HUES6 (cell line): ENCODE data around the gene RILPL2.
A peak's percentile ranks its signal among the peaks of the same experiment; 100 is the strongest.
"Not testable (repeated sequence)": the region's sequence is repeated elsewhere in the genome, so short reads cannot be mapped to it uniquely, and the experiment has no call there.

Experiments used
- H3K27ac ChIP-seq: 2 replicates; pipeline ENCODE4 v1.7.0; 2013; ENCODE audit warnings: low read depth, mild to moderate bottlenecking, low read length, inconsistent platforms
- H3K27me3 ChIP-seq: 2 replicates; pipeline ENCODE4 v1.6.1; 2013; ENCODE audit warnings: low read length; ENCODE audit not compliant: control insufficient read depth, insufficient read depth
- H3K36me3 ChIP-seq: 2 replicates; pipeline ENCODE4 v1.6.1; 2013; ENCODE audit warnings: low read length; ENCODE audit not compliant: control insufficient read depth, insufficient read depth
- H3K4me1 ChIP-seq: 2 replicates; pipeline ENCODE4 v1.6.1; 2013; ENCODE audit warnings: low read length; ENCODE audit not compliant: control insufficient read depth, insufficient read depth
- H3K4me3 ChIP-seq: 2 replicates; pipeline ENCODE4 v1.5.1; 2013; ENCODE audit warnings: low read depth, low read length
- H3K9ac ChIP-seq: one replicate; pipeline ENCODE4 v1.6.1; 2013; ENCODE audit warnings: mild to moderate bottlenecking, low read length
- H3K9me3 ChIP-seq: 2 replicates; pipeline ENCODE4 v1.6.1; 2013; ENCODE audit warnings: low read depth, low read length; ENCODE audit not compliant: control insufficient read depth, insufficient read depth

The RILPL2 gene

GRCh38 chr12:123472438-123472849 is 36.0 kb upstream of the RILPL2 start:
- no peaks in the 10 kb centered on the region for H3K27me3 ChIP-seq
- H3K36me3 ChIP-seq: peaks cover 31% of the 10 kb centered on the region
- no peak overlapping the region for H3K27ac ChIP-seq
- H3K9me3 ChIP-seq: no peaks in the 10 kb centered on the region
- H3K9ac ChIP-seq: no peak overlapping the region
- H3K4me3 ChIP-seq: no peak overlapping the region
- H3K4me1 ChIP-seq: no peaks in the 10 kb centered on the region; the same call in 1 of the 2 replicates

GRCh38 chr12:123471374-123472068 is 35.0 kb upstream of the RILPL2 start:
- no peaks in the 10 kb centered on the region for H3K9me3 ChIP-seq
- no peak overlapping the region for H3K27ac ChIP-seq
- H3K4me3 ChIP-seq: no peak overlapping the region
- no peaks in the 10 kb centered on the region; the same call in 1 of the 2 replicates for H3K4me1 ChIP-seq
- H3K27me3 ChIP-seq: no peaks in the 10 kb centered on the region
- H3K9ac ChIP-seq: no peak overlapping the region
- peaks cover 29% of the 10 kb centered on the region for H3K36me3 ChIP-seq

GRCh38 chr12:123469978-123470377 is 33.5 kb upstream of the RILPL2 start:
- peaks cover 38% of the 10 kb centered on the region for H3K36me3 ChIP-seq
- H3K27me3 ChIP-seq: no peaks in the 10 kb centered on the region
- no peaks in the 10 kb centered on the region for H3K4me1 ChIP-seq
- H3K9me3 ChIP-seq: no peaks in the 10 kb centered on the region
- H3K9ac ChIP-seq: no peak overlapping the region
- H3K4me3 ChIP-seq: no peak overlapping the region
- H3K27ac ChIP-seq: no peak overlapping the region

GRCh38 chr12:123468786-123469185 is 32.3 kb upstream of the RILPL2 start:
- Histone ChIP-seq H3K36me3 (peaks cover 38% of the 10 kb centered on the region), H3K9me3 (no peaks in the 10 kb centered on the region), H3K4me3 (no peak overlapping the region), H3K4me1 (no peaks in the 10 kb centered on the region), H3K27ac (no peak overlapping the region), H3K27me3 (no peaks in the 10 kb centered on the region), H3K9ac (no peak overlapping the region)

- Histone ChIP-seq H3K27me3 (no peaks in the 10 kb centered on the region), H3K4me3 (no peak overlapping the region), H3K27ac (no peak overlapping the region), H3K36me3 (peaks cover 20% of the 10 kb centered on the region), H3K9ac (no peak overlapping the region), H3K4me1 (no peaks in the 10 kb centered on the region), H3K9me3 (no peaks in the 10 kb centered on the region)
Observed at GRCh38 chr12:123465084-123465483, 28.6 kb upstream of the RILPL2 start.

GRCh38 chr12:123463174-123463573 is 26.7 kb upstream of the RILPL2 start:
- H3K9me3 ChIP-seq, H3K9ac ChIP-seq, H3K27me3 ChIP-seq, H3K4me3 ChIP-seq, H3K4me1 ChIP-seq, H3K27ac ChIP-seq: not testable (repeated sequence)
- peaks cover 20% of the 10 kb centered on the region for H3K36me3 ChIP-seq

- no peaks in the 10 kb centered on the region for H3K27me3 ChIP-seq
- peak within 1 kb of the TSS; percentile 95 for H3K9ac ChIP-seq
- H3K27ac ChIP-seq: peak within 1 kb of the TSS; percentile 94
- 0 out of 2 replicates have a peak, but pooled peaks cover 2% of the 10 kb centered on the region for H3K36me3 ChIP-seq
- H3K9me3 ChIP-seq: no peaks in the 10 kb centered on the region
- peak within 1 kb of the TSS; percentile 83 for H3K4me3 ChIP-seq
- H3K4me1 ChIP-seq: no peaks in the 10 kb centered on the region
Observed at GRCh38 chr12:123457980-123458779, 21.7 kb upstream of the RILPL2 start, which contains the start of gene SNRNP35. Gene SNRNP35, plus strand, starts transcription at chr12:123458139. Its CDS starts 7,402 bp downstream, at chr12:123465541.

- no peaks in the 10 kb centered on the region for H3K9me3 ChIP-seq
- H3K27me3 ChIP-seq: no peaks in the 10 kb centered on the region
- H3K36me3 ChIP-seq: no peaks in the 10 kb centered on the region
- H3K4me3 ChIP-seq: no peak overlapping the region
- no peaks in the 10 kb centered on the region for H3K4me1 ChIP-seq
- no peak overlapping the region for H3K27ac ChIP-seq
- H3K9ac ChIP-seq: no peak overlapping the region
Observed at GRCh38 chr12:123453165-123453564, 16.7 kb upstream of the RILPL2 start.

GRCh38 chr12:123452276-123452550 is 15.7 kb upstream of the RILPL2 start:
- not testable (repeated sequence) for H3K9ac ChIP-seq, H3K4me3 ChIP-seq, H3K9me3 ChIP-seq, H3K36me3 ChIP-seq, H3K27ac ChIP-seq, H3K27me3 ChIP-seq, H3K4me1 ChIP-seq

- peaks cover 4% of the 10 kb centered on the region; the same call in 1 of the 2 replicates for H3K4me1 ChIP-seq
- no peaks in the 10 kb centered on the region for H3K9me3 ChIP-seq
- no peak overlapping the region for H3K9ac ChIP-seq
- H3K36me3 ChIP-seq: no peaks in the 10 kb centered on the region
- H3K27ac ChIP-seq: no peak overlapping the region
- H3K27me3 ChIP-seq: no peaks in the 10 kb centered on the region
- no peak overlapping the region for H3K4me3 ChIP-seq
Observed at GRCh38 chr12:123450636-123451035, 14.2 kb upstream of the RILPL2 start.

- Histone ChIP-seq H3K9me3 (no peaks in the 10 kb centered on the region), H3K27ac (no peak overlapping the region), H3K4me3 (no peak overlapping the region), H3K4me1 (peaks cover 4% of the 10 kb centered on the region; the same call in 1 of the 2 replicates), H3K9ac (no peak overlapping the region), H3K36me3 (no peaks in the 10 kb centered on the region), H3K27me3 (no peaks in the 10 kb centered on the region)
Observed at GRCh38 chr12:123449856-123450255, 13.4 kb upstream of the RILPL2 start.
